GM11168 (cell line): ENCODE measurements around the gene FRAS1.
"Not testable (repeated sequence)": the region's sequence is repeated elsewhere in the genome, so short reads cannot be mapped to it uniquely, and the experiment has no call there.

ENCODE experiments used
- in situ Hi-C: fragments of 300-500 bp; cut with MboI; formaldehyde crosslinking; loops from one replicate; pipeline ENCODE4 v1.12.0; 2022; ENCODE audit warnings: low sequenced_read_pairs; ENCODE audit not compliant: unreplicated experiment

FRAS1 gene

DNA sequence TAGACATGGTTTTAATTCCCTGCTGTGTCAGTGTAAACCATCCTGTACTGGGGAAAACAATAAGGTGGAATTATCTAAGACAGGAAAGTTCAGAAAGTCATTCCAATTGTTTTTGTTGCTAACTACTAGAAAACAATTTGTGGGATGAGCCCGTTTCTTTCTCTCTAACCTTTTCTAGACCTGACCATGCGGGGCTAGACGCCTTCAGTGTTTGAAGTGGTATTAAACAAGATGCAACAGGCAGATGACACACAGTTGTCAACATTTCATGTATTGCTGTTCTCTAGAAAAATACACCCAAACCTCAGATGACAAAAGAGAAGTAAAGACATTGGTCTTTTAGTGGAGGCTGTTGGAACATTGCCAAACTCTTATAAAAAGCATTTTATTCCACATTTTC is 105.7 kb downstream of the FRAS1 start:
- in situ Hi-C loops = no loop called here

DNA sequence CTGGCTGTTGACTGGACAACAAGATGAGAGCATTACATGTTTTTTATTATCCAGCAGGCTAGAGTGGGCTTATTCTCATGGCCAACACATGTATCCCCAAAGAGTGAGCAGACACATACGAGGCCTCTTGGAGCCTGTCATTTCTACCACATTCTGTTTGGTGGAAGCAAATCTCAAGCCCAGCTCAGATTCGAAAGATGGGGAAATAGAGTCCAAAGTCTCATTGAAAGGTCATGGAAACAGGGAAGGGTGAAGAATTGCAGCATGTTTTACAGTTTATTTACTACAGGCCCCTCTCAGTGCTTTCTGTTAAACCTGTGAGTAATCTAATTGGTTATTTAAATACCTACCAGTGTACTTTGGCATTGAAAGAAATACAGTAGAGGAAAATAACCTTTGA is 108.6 kb downstream of the FRAS1 start:
- in situ Hi-C loops = no loop called here

DNA sequence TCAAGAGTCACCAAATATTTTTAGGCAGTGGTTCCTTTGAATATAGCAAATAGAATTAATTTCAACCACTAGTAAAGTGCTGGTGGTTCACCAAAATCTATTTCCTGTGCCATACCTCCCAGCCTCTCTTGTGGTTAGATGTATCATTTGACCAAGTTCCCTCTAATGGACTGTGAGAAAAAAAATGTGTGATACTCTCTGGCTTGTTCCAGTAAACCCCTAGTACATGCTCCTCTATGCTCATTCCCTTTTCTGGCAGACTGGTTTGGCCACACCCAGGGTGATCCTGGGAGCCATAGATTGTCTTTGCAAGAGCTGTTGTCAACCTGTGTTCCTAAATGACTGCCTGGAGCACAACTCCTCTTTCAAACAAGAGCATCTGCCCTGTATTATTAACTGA is 109.5 kb downstream of the FRAS1 start:
- in situ Hi-C loops = no loop called here

DNA sequence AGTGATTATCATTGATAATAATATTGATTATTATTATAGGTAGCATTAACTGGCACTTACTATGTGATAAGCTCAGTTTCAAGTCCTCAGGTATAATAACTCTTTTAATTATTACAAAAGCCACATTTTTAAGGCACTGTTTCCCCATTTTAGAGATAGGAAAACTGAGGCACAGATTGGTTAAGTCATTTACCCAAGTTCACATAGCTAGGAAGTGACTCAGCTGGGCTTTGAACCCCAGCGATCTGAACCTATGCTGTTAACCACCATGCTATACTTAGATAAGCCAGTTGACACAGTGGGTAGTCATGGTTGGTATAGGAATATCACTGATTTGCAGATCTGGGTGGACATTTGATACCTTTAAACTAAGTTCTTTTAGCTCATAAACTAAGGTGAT is 110.4 kb downstream of the FRAS1 start:
- in situ Hi-C loops = no loop called here

DNA sequence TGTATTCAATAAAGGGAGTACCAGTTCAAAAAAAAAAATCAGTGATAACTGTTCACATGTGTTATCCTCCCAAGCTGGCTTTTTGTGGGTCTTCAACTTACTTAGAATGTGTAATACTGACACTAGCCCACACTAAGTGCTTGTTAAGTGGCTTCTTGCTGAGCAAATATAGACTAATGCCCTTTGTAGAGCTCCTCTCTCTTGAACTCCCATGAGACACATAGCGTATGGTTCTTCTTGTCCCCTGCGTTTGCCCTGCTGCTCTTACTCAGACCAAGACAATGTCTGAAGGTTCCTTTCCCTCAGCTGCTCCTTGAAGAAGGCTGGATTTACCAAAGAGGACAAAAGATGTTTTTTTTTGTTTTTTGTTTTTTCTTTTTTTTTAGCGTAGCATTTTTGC is 110.9 kb downstream of the FRAS1 start:
- in situ Hi-C loops = no loop called here

DNA sequence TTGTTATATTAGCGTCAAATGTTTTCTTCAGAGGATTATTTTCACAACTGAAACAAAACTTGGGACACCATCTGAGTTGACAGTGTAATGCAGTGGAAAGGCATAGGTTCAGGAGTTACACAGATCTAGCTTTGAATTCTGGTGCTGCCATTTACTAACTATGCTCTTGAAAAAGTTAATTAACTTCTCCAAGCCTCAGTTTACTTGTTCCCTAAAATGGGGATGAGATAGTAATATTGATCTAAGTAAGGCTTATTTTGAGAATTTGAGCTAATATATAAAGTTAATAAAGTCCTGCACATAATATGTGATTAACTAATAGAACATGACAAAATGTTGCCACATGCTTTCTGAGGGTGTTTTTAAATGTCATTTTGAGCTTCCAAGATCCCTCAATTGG is 112.6 kb downstream of the FRAS1 start:
- in situ Hi-C loops = no loop called here

DNA sequence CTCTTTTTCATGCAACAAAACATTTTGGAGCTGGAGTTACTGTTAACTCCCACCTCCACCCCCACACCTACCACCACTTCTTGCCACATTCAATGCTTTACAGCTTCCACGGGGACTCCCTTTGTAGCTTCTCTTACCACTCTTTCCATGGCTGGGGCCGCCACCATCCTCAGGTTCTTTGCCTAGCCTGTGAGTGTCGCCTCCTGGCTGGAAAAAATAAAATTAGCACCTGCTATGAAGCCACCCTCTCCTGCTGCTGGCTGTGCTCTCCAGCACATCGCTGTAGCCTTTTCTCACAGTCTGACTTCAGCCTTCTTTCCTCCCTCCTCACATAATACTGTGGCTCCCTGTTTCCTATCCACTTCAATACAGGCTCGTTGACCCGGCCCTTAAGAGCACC is 114.4 kb downstream of the FRAS1 start:
- in situ Hi-C loops = no loop called here

DNA sequence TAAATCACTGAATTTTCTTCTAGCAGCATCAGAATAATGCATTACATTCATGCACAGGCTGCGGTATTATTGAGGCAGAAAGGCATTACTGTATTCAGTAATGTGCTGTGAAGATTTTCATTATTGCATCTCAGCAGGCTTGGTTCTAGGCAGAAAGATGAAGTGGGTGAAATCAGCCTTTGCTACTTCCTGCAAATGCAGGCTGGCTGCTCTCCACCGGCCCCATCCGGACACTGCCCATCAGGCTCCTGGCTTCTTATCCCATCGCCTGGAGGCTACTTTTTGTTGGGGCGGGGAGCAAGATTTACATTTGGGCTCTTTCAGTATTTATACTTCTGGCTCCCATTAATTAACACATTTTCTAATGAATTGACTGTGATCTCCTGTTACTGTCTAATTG is 117.8 kb downstream of the FRAS1 start:
- in situ Hi-C loops = no loop called here

DNA sequence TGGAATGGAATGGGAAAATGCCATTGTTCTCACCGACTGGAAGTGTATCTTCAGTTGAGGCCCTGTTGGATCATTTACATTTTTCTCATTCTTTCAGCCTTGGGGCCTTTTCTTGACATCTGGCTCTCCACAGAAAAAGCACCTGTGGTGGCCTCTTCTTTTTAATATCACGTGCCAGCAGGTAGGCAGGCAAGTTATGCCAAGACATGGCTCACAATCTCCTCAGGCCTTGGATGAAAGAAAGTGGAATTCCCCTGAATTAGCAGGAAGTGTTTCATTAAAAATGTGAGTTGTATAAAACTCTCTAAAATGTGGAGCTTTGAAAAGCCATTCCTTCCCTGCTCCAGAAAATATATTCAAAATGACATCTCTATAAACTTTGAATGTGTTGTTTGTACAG is 122.1 kb downstream of the FRAS1 start:
- in situ Hi-C loops = no loop called here

DNA sequence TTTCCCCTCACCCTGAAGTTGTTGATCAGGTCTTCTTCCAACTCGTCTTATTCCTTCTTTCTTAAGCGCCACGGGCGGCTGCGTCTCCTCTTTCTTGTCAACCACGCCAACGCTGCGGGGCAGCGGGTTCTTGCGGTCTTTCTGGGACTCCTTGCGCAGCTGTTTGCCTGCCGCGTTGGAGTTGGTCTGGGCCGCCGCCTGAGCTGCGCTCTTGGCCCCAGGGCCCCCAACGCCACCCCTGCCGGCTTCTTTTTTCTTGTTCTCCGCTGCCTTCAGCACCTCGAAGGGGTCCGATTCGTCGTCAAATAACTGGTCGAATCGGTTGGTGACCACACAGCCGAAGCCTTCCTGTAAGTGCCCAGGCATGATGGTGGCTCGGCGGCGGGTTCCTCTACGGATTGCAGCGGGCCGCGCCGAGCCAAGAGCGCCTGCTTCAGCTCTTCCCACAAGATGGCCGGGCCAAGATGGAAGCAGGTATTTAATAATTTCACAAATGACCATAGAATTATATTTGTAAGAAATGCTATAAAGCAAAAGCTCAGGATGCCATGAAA is 124.6 kb downstream of the FRAS1 start:
- in situ Hi-C loops = not testable (repeated sequence)

DNA sequence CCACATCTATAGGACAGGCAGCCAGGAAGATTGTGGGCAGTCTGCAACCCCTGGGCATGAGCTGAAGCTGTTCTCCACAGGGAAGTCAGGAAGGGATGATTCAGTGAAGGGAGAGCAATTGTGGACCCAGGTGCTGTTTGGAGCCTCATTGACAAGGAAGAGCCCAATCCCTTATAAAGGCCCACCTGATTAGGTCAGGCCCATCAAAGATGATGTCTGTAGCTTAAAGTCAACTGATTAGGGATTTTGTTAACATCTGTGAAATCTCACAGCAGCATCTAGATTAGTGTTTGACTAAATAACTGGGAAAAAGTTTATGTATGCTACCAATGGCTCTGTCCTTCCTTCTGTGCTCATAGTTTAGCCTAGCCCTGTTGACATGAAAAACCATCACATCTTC is 127.5 kb downstream of the FRAS1 start:
- in situ Hi-C loops = no loop called here

DNA sequence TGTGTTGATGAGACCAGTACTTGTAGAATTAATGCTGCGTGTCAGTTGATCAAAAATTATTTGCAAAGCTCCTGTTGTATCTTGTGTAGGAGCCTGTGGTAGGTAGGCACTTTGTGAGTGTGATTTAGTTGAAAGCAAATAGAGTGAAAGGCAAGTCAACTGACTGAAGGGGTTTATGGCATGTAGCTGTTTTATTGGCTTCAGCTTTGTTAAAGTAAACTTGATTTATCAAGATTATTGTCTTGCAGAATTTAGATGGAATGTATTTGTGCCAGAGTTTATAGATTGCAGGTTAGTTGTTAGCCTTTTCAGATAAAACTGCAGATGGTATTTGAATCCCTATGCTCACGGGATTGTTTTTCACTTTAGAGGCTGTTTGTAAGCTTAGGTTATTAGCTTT is 128.0 kb downstream of the FRAS1 start:
- in situ Hi-C loops = no loop called here

DNA sequence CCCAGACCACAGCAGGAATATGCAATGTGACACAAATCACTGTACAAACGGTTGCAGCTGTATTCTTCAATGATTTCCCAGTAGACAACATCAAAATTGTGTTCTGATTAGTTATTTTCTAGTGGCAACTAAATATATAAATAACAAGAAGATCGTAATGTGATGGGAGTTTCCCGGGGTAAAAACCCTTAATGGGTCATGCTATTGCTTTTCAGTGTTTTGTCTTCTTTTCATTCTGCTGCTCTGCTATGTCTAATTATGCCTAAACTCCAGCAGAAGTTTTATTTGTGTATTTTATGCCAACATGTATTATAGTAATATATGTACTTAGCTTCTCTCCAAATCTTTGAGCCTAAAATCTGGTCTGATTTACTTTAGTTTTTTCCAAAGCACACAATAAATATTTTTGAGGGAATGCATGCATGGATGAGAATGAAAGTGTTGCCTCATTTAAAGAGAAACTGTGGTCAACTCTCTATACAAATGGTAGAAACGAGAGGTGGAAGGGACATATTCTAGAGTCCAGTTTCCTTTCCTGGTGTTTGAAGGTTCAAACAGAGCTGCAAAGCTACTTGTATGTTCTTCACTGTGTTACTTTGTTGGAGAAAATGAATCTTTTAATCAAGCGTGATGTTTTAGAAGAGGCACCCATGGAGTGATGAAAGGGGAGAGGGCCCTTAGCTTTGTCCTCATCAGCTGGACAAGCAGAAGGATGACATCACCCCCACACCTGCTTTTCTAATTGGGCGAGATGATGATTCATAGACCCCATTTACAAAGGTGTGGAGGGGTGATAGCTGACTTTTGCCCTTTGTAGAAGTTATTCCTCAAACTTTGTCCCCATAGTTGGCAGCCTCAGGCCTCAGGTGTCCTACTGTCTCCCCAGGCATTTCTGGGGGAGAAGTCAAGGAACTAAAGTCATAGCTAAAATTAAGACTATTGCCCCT is 129.7 kb downstream of the FRAS1 start:
- in situ Hi-C loops = no loop called here

DNA sequence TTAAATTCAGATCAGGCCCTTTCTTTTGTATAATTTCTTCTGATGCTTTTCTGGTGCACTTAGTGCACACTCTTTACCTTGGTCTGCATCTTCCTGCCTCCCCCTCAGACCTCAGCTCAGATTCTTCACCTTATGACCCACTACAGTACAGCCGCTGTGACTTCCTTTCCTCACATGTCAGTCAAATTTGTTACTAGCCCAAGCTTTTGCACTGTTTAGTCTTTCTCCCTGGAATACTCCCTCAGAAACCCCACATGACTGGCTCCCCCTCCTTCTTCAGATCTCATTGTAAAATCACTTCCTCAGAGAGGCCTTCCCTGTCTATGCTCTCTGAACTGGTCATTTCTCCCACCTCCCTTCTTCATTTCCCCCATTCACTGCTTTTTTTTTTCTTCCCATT is 132.9 kb downstream of the FRAS1 start:
- in situ Hi-C loops = no loop called here

DNA sequence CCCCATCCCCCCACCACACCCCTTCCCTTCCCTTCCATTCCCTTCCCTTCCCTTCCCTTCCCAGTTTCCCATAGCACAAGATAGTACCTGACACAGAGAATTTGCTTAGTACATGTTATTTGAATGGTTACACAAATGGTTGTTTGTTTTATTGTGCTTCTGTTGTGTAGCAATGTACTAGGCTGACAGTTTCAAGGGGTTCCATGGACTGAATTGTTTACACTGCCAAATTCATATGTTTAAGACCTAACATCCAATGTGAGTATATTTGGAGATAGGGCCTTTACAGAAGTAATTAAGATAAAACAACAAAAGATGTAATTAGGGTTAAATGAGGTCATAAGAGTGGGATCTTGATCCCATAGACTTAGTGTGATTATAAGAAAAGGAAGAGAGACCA is 133.5 kb downstream of the FRAS1 start:
- in situ Hi-C loops = no loop called here

DNA sequence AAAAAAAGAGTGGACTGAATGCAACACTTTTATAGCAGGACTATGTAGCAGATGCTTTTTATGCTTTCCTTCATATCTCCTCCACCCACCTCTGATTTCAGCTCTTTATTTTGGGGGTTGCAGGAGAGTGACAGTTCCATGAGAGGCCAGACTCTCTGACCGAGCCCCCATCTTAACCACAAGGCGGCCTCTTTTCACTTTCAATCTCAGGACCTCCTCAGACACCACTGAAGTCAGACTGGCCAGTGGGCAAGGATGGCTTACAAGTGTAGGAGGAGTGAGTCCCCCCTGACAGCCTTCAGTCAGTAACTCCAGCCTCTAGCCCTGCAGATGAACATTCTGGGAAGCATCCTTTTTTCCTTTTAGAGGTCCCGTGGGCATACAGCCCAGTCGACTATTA is 140.8 kb downstream of the FRAS1 start:
- in situ Hi-C loops = no loop called here

DNA sequence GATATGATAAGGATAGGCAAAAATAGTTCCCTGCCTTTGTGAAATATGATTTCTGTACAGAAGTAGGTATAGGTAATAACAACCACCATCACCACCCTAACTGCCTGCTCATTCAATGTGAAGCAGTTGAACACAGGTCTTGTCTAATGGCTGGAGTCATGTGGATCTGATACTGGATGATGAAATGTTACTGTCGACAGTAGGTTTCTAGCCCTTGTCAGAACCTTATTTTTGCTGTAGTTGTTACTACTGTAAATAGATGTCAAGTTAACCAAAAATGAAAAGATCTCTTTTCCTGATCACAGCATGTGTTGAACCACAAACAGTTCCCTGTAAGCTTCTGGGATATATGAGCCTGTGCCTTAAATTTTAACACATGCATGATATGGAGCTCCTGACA is 142.9 kb downstream of the FRAS1 start:
- in situ Hi-C loops = no loop called here

DNA sequence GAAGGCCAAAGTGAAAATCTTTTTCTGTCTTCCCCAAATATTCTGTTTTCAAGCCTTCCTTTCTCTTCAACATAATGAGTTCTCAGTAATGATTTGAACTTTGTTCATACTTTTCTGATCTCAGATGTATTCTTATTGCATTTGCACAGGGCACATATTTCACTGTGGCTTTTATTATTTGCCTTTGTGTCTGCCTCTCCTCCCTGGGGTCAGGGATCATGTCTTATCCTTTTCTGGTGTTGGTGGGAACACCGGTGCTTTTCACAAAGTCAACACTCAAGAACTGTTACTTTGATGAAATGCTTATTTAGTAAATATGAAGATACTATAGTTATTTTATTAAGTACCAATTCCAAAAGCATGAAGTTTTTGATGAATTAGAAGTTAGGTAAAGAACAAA is 143.8 kb downstream of the FRAS1 start:
- in situ Hi-C loops = no loop called here

DNA sequence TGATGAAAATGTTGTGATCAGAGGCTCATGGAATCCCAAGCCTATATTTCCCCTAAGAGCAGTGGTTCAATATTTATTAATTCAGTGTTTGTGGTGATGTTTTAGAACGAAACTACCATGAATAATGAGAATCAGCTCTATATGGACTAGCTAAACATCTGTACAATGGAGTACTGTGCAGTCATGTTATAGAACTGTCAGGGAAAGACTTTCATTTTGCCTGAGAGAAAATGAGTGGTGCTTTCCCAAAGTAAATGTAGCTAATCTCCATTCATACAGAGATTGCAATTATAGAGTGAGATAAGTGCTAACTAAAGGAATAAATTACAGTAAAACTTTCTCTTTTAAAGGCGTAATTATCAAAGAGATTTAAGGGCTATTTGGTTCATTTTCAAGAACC is 147.1 kb downstream of the FRAS1 start:
- in situ Hi-C loops = no loop called here

DNA sequence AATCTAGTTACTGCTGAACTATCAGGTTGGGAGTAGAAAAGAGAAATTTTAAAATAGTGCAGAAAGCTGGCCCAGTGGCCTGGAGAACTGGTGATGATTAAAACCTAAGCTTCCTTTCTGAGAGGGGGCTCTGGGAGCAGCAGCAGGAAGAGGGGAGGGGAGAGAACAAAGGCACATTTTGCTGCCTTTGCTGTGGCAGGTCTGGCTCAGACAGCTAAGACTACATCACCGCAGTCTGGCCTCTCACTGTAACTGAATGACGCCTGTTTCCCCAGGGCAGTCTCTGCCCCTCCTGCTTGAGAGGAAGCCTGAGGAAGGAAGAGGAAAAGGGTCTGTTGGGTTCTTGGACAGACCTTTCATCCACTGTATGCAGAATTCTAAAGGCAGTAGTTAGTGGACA is 148.5 kb downstream of the FRAS1 start:
- in situ Hi-C loops = no loop called here

DNA sequence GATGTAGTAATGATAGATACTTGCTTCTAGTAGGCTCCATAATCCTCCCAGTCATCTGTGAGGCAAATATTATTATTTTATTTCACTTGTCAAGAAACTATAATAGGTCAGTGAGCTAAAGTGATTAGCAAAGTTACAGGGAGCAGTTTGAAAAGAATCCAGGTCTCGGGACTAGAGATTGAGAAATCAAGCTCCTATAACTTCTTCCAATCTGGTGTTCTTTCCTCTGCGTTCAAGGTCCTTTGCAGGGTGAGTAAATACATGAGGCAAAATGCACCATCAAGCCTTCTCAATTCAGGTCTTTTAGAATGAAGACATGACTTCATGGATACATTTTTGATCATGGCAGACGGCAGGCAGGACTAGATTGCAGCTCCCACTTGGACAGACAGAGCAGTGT is 150.4 kb downstream of the FRAS1 start:
- in situ Hi-C loops = no loop called here

DNA sequence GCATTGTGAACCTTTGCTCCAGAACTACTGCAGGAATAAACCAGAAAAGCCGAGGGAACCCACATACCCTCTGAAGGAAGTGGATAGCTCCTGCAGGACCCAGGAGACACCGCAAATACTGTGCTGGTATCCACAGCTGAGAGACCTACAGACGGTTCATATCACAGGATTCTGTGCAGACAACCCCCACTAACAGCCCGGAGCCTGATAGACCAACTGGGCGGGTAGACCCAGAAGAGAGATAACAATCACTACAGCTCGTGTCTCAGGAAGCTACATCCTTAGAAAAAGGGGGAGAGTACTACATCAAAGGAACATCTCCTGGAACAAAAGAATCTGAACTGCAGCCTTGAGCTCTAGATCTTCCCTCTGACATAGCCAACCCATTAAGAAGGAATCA is 150.8 kb downstream of the FRAS1 start:
- in situ Hi-C loops = no loop called here
